ENCODE results near the gene ELK1.

Gene ELK1

DNA sequence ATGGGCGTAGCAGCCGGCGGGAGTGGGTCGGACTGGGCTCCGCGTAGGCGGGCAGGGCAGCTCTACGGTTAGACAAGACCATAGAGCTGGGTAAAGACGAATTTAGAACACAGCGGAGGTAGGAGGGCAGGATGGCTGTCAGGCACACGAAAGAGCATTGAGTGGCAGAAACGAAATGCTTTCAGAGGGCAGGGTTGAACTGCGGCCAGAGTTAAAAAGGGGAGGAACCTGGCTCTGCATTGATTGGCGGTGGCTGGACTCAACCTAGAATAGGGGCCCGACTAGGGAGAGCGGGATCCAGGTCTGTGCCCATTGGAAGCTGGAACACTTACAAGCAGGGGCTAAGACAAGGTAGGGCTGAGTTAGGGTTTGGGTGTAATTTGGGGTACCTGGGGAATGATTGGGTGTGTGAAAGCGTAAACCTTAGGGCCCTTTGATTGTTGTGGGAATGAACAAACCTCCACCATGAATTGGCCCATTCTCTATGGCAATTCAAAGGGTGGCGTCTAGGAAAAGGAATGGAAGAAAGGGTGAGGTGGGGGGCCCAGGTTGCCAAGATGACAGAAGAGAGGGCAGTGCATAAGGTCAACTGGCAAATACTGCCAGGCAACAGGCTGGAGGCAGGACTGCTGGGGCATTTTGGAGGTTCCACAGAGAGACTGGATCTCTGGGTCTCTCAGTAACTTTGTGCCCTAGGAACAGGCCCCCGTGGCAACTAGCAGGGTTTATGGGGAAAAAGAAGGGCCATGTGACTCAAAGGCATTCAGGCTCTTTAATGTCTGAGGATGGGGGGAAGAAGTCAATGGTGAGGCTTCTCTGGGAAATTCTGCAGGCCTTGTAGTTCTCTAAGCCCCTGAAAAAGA lies 911 bp upstream of the ELK1 start:
- TF ChIP-seq GATA3 (IDR thresholded peaks at IDR 0.05; ENCODE audit: low read depth, low read length) (no peak), GATA2 (IDR thresholded peaks at IDR 0.05; ENCODE audit: low read depth, low read length) (no peak)

DNA sequence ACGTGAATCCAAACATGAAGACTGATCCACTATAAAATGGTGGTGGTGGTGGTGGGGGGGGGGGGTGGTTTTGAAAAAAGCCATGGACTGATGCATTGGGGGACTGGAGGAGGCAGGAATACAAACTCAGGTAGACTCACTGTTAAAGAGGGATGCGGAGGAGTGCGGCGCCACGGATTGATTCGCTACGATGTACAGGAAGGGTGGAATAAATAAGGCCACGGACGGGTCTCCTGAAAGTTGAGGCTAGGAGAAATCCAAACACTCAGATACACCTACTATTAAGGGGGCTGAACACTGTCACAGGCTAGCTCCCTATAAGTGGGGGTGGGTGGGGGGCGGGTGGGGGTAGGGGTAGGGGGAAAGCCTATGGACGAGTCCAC lies 591 bp downstream of the ELK1 start:
- no peak for TF ChIP-seq GATA3 (IDR thresholded peaks at IDR 0.05; ENCODE audit: low read depth, low read length)
- TF ChIP-seq GATA2 (IDR thresholded peaks at IDR 0.05; ENCODE audit: low read depth, low read length) = no peak

DNA sequence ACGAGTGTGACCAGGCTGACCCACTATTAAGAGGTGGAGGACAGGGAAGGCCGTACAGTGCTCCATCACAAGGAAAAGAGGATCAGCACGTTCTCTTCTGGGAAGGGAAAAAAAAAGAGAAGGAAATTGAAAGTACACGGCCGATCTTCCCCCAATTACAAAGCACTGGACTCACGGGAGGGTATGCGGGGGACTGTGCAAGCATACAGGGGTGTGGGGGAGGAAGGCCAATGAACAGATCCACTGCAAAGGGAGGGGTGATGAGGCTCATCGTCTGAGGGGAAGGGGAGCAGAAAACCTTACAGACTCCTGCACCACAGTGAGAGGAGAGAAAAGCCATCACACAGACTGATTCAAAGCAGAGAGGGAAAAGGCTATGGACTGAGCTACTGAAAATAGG lies 1.1 kb downstream of the ELK1 start:
- TF ChIP-seq GATA3 (IDR thresholded peaks at IDR 0.05; ENCODE audit: low read depth, low read length) (no peak), GATA2 (IDR thresholded peaks at IDR 0.05; ENCODE audit: low read depth, low read length) (no peak)

DNA sequence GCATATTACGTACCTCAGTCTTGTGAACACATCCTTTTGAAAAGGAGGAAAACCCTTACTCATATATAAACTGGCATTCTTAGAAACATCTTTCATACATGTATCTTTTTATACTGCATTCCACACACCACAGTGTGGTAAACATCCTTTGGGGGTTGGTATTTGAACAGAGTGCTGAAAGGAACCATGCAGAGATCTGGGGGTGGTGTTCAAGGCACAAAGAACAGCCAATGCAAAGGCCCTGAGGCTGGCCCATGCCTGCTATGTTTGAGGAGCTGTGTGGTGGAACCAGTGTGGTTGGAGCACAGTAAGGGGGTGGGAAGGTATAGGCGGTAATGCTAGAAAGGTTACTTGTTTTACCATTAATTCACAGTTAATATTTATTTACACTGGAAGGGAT lies 2.0 kb downstream of the ELK1 start:
- TF ChIP-seq GATA2 (IDR thresholded peaks at IDR 0.05; ENCODE audit: low read depth, low read length) = no peak
- TF ChIP-seq GATA3 (IDR thresholded peaks at IDR 0.05; ENCODE audit: low read depth, low read length) = no peak

DNA sequence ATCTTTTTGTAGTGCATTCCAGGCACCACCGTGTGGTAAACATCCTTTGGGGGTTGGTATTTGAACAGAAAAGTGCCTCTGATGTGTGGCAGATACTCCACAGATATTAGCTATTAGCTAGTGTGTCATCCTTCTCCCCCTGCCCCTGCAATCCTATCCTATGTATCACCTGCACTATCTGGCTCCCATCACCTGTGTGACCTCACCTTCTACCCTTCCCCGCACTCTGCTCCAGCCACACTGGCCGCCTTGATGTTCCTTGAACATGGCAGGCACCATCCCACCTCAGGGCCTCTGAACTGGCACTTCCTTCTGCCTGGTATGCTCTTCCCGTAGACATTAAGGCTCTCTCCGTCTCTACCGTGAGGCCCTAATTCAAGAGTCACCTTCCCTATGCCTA lies 3.7 kb downstream of the ELK1 start:
- TF ChIP-seq GATA3 (IDR thresholded peaks at IDR 0.05; ENCODE audit: low read depth, low read length) (no peak), GATA2 (IDR thresholded peaks at IDR 0.05; ENCODE audit: low read depth, low read length) (no peak)

DNA sequence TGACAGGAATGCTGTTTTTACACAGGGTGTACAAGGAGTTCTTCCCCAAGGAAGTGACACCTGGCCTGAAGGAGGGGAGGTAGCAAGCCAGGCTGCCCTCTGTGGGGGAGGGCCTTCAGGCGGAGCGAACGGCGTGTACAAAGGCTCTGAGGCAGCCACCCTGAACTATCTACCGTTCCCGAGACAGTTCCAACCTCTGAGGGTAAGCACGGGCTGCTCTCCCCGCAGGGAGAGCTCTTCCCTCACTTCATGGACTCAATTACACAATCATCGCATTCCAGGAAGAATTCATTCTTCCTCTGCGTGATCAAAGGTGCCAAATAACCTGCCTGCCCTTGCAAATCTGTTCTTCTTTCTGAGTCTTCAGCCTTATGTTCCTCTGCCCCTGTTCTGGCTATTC lies 4.8 kb downstream of the ELK1 start:
- TF ChIP-seq GATA3 (IDR thresholded peaks at IDR 0.05; ENCODE audit: low read depth, low read length) = no peak

DNA sequence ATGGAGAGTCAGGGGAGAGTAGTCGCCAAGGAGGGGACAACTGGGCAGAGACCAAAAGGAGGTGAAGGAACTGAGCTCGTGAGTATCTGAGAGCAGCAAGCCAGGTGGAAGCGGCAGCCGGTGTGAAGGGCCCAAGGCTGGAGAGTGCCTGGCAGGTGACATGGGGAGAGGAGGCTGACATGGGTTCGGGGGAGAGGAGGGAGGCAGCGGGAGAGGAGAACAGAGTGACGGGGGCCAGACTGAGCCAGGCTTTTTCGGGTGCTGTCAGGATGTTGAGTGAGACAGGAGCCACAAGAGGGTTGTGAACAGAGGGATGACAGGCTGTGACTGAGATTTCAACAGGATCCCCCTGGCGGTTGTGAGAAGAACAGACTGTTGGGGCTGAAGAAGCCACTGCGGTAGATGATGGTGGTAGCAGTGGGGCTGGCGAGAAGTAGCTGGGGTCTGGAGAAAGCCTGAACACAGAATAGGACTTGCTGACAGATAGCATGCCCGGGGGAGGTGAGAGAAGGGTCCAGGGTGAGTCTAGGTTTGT lies 5.7 kb downstream of the ELK1 start:
- TF ChIP-seq GATA2 (IDR thresholded peaks at IDR 0.05; ENCODE audit: low read depth, low read length) = no peak
- no peak for TF ChIP-seq GATA3 (IDR thresholded peaks at IDR 0.05; ENCODE audit: low read depth, low read length)

DNA sequence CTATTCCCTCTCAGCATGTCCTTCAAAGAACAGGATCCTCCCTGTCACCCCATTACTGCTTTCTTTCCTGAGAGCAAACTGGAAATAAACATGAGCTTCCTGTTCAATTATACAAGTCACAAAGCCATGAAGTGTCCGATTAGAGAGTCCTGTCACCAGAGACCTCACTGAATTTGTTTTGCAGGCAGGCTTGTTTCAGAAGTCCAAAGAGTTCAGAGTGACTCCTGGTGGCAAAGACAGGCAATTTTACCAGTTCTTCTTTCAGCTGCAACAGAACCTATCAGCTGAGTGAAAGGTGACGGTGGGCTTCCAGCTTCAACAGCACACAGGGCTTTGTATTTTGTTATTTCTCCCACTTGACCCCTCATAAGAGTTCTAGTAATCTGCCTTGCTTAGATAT lies 6.4 kb downstream of the ELK1 start:
- no peak for TF ChIP-seq GATA3 (IDR thresholded peaks at IDR 0.05; ENCODE audit: low read depth, low read length)
- TF ChIP-seq GATA2 (IDR thresholded peaks at IDR 0.05; ENCODE audit: low read depth, low read length) = no peak

DNA sequence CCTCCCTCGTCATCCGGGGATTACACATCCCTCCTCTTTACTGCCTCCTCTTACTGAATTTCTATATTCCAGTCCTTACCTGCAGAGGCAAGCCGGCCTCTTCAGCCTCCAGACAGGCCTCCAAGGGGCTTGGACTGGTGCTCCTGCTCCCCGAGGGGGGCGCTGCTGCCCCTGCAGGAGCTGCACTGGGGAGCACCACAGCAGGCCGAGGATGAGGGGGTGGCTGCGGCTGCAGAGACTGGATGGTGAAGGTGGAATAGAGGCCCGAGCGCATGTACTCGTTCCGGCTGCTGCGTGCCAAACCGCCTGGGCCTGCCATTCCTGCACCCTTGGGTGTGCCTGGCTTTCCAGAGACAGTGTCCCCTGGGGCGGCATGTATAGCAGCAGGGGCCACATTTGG lies 11.5 kb downstream of the ELK1 start:
- TF ChIP-seq GATA3 (IDR thresholded peaks at IDR 0.05; ENCODE audit: low read depth, low read length) (no peak), GATA2 (IDR thresholded peaks at IDR 0.05; ENCODE audit: low read depth, low read length) (no peak)

DNA sequence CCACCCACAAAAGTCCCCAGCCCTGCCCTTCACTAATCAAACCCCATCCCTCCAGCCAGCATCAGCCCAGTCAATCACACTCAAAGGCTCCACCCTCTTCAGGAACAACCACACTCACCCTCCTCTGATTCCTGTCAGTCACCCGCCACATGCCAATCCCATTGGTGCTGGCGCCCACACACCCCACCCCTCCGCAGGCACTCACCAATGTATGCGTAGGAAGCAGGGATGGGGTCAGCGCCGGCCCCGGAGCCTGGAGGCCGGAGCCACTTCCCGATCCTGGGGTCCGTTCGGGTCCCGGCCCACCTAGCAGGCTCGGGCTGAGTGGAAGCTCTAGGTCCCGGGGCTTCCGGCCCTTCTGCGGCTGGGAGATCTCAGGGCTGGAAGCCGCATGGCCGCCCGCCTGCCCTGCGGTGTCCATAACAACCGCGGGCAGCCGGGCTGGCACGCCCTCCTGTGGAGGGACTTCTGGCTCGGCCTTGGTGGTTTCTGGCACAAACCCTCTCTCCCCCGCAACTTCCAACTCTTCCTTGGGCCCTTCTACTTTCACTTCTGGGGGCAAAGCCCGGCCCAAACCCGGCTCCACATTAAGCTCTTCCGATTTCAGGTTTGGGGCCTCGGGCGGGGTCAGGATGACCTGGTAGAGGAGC lies 12.7 kb downstream of the ELK1 start:
- TF ChIP-seq GATA2 (IDR thresholded peaks at IDR 0.05; ENCODE audit: low read depth, low read length) (no peak), GATA3 (IDR thresholded peaks at IDR 0.05; ENCODE audit: low read depth, low read length) (no peak)

DNA sequence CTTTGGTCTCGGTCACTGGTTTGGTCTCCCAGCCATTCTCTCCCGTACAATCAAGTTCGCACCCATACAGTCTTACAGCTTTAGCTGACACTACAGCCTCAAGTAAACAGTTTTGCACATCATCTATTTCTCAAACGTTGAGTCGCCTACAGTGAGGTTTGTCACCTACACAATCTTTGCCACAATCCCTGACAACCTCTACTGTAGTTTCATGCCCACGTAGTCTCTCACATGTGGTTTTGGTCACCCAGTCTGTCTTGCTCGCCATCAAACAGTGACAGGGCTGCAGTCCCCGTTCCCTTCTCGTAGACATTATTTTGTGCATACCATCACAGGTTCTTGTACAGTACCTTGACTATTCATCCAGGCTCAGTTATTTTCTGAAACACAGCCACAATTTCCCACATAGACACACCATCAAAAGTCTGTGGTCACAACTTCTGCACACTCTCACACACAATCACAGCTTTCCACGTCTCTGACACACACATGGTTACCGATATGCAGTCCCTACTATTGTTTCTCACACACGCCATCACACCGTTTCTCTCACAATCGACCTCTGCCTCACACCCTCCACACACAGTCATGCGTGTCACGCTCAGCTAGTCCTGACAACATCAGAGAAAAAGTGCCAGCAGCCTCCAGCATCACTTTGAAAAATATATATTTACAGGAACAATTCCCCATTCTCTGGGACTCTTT lies 15.3 kb downstream of the ELK1 start:
- TF ChIP-seq GATA2 (IDR thresholded peaks at IDR 0.05; ENCODE audit: low read depth, low read length) (no peak), GATA3 (IDR thresholded peaks at IDR 0.05; ENCODE audit: low read depth, low read length) (no peak)

DNA sequence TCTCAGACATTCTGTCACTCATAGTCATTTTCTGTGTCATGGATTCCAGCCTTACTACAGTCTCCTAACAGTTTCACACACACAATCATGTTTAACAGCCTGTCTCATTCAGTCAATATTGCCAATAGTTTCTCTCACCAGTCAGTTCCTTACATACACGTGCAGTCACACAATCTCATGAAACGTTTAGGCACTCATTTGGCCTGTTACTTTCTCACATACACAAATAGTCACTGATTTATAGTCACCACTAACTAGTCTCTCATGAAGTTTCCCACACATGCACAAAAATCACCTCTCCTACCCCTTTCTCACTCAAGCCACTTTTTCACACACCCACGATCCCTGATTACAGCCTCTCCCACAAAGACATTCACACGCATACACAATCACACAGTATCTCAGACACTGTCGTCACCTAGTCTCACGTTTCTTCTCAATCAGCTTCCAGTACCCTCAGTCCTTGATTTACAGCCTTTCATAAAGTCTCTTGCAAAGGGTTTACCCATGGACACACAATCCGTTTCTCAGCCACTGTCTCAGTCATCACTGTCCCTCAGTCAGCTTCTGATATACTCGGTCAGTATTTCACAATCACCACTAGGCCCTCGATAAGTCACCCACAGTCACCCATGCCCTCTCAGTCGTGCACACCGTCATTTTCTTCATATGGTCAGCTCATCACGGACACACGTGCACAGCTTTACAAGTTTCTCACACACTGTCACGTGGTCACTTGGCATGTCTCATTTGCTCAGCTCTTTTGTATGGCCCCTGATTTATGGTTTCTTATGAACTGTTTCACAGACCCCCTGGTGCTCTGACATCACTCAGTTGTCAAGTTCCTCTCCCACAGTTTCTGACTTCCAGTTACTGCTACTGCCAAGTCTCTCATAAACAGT lies 16.4 kb downstream of the ELK1 start:
- TF ChIP-seq GATA3 (IDR thresholded peaks at IDR 0.05; ENCODE audit: low read depth, low read length) (no peak), GATA2 (IDR thresholded peaks at IDR 0.05; ENCODE audit: low read depth, low read length) (no peak)

DNA sequence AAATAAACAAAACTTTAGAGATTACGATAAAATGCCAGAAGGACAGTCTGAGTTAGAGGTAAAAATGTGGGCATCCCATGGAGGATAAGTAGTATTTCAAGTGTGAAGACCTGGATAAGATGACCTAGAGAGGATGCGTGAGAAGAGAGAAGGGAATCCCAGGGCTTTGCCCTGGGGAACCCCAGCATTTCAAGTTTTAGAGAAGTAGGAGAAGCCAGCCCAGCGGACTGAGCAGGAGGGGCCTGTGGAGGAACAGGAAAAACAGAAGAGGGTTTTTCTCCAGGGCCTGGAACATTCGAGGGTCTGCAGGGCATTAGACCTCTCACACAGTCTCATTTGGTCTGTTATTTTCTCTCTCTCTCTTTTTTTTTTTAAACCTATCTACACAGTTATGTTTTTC lies 17.7 kb downstream of the ELK1 start:
- TF ChIP-seq GATA2 (IDR thresholded peaks at IDR 0.05; ENCODE audit: low read depth, low read length) = no peak
- no peak for TF ChIP-seq GATA3 (IDR thresholded peaks at IDR 0.05; ENCODE audit: low read depth, low read length)

DNA sequence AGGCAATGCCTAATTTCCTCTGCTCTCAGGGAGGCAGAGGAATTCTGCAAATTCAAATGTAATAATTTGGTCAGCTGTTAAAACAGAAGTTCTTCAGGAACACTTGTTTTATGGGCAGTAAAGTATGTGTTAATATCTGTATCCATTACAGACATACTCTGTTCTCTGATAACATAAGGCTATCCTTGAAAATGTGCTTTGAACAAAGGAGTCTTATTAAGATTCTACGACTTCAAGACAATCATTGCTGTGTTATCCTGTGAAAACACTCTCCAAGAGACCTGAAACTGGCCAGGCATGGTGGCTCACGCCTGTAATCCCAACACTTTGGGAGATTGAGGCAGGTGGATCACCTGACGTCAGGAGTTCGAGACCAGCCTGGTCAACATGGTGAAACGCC lies 18.7 kb downstream of the ELK1 start:
- TF ChIP-seq GATA3 (IDR thresholded peaks at IDR 0.05; ENCODE audit: low read depth, low read length) (no peak), GATA2 (IDR thresholded peaks at IDR 0.05; ENCODE audit: low read depth, low read length) (no peak)
